NT2/D1 (cell line): Measurements from ENCODE around the gene RETREG1.

Source experiments
- DNase-seq: peaks from one replicate; pipeline ENCODE4 v3.0.0-alpha.2; 2011; ENCODE audit warnings: low read depth, low spot score
- H3K27me3 ChIP-seq: 2 replicates; pipeline ENCODE4 v1.6.0; 2011; ENCODE audit warnings: mild to moderate bottlenecking; ENCODE audit not compliant: insufficient read length, insufficient read depth
- H3K36me3 ChIP-seq: 2 replicates; pipeline ENCODE4 v1.6.1; 2011; ENCODE audit warnings: mild to moderate bottlenecking, low read length, mixed read lengths; ENCODE audit not compliant: insufficient read depth, insufficient read length
- H3K4me1 ChIP-seq: 2 replicates; pipeline ENCODE4 v1.5.1; 2011; ENCODE audit not compliant: insufficient read depth, insufficient read length
- H3K4me3 ChIP-seq: 2 replicates; pipeline ENCODE4 v1.5.1; 2011; ENCODE audit warnings: low read depth; ENCODE audit not compliant: insufficient read length
- H3K9ac ChIP-seq: 2 replicates; pipeline ENCODE4 v1.6.0; 2011; ENCODE audit warnings: low read depth; ENCODE audit not compliant: insufficient read length
- H3K9me3 ChIP-seq: 2 replicates; pipeline ENCODE4 v1.5.1; 2011; ENCODE audit warnings: mild to moderate bottlenecking, low read length; ENCODE audit not compliant: insufficient read depth
- SUZ12 ChIP-seq: IDR thresholded peaks from 2 replicates; pipeline ENCODE4 v1.6.1; 2011; ENCODE audit not compliant: insufficient read length, insufficient read depth; ENCODE audit errors: extremely low read depth
- YY1 ChIP-seq: IDR thresholded peaks from 2 replicates; pipeline ENCODE4 v1.6.1; 2011; ENCODE audit not compliant: insufficient read length, insufficient read depth
- ZNF274 ChIP-seq: IDR thresholded peaks from 2 replicates; pipeline ENCODE4 v1.6.1; 2011; ENCODE audit warnings: mild to moderate bottlenecking, low read depth, low read length

The RETREG1 gene

DNA sequence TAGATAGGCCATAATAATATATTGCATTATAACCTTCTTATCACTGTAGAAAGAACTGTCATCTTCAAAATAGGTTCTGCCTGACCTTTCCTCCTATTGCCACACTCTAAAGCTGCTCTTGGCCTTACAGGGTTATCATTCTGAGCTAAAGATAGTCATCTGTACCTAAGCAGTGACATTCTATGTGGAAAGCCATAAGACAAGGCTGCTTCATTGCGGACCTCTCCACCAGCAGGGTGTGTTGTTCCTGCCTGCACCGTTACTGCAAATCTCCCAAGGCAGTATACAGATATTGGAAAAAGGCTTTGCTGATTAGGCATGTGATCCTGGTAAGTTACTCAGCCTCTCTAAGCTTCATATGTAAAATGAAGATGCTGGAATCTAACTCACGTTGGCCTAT, 159.3 kb downstream of the RETREG1 start:
- no peaks in the 10 kb centered on the region for H3K27me3 ChIP-seq
- H3K9ac ChIP-seq, result no peak overlapping the region
- no peak for DNase-seq
- peaks cover 2% of the 10 kb centered on the region for H3K4me1 ChIP-seq
- TF ChIP-seq ZNF274 (no peak), SUZ12 (no peak)
- peaks cover 65% of the 10 kb centered on the region for H3K36me3 ChIP-seq
- no peaks in the 10 kb centered on the region for H3K9me3 ChIP-seq
- H3K4me3 ChIP-seq, result no peak overlapping the region

DNA sequence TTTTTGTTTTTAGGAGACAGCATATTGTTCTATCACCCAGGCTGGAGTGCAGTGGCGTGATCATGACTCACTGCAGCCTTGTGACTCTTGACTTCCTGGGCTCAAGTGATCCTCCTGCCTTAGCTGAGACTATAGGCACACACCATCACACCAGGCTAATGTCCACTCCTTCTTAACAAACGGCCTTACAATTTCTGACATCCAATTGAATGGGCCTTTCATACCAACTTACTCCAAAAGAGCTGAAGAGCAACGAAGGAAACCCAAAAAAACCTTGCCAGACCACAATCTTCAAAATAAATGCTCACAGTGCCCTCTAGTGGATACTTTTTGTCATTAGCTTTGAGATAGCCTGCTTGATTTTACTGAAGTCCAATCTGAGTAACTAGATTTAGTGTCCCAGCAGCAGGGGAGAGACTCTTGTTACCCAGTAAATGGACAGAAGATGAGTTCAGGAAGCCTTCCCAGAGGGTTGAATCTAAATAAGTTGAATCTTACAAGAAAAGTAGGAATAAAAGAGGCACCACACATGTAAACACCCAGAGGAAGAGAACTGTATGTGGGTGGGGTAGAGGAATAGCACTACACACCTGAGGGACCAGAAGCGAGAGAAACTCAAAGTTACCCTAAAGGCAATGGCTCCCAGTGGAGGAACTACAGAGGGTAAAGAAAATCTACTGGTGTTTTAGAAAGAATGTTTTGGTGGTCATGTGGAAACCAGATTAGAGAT, 160.5 kb downstream of the RETREG1 start:
- TF ChIP-seq SUZ12 (no peak), YY1 (no peak), ZNF274 (no peak)
- Histone ChIP-seq H3K36me3 (peaks cover 65% of the 10 kb centered on the region), H3K4me3 (no peak overlapping the region), H3K4me1 (peaks cover 2% of the 10 kb centered on the region), H3K9me3 (no peaks in the 10 kb centered on the region), H3K27me3 (no peaks in the 10 kb centered on the region), H3K9ac (no peak overlapping the region)
- DNase-seq, result peak; percentile 54

DNA sequence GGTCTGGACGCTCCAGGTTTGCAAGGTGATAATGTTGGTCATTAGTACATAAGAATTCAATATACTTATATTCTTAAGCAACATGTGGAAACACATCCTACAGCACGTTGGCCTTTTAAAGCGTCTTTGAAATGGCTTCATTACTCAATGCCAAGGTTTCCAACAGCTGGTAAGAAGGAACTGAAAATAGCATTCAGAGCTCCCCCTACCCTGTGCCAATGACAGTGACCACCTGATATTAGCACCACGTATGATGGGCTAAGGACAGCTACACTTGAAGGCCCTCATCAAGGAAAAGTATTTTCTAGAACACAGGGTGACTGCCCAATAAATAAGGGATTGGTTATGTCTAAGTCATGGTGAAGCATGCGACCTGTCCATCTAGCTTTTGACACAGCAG, 161.1 kb downstream of the RETREG1 start:
- no peak overlapping the region for H3K4me3 ChIP-seq
- H3K9me3 ChIP-seq, result no peaks in the 10 kb centered on the region
- peaks cover 2% of the 10 kb centered on the region for H3K4me1 ChIP-seq
- TF ChIP-seq YY1 (no peak), ZNF274 (no peak), SUZ12 (no peak)
- H3K36me3 ChIP-seq, result peaks cover 68% of the 10 kb centered on the region
- H3K9ac ChIP-seq, result no peak overlapping the region
- no peaks in the 10 kb centered on the region for H3K27me3 ChIP-seq
- no peak for DNase-seq

DNA sequence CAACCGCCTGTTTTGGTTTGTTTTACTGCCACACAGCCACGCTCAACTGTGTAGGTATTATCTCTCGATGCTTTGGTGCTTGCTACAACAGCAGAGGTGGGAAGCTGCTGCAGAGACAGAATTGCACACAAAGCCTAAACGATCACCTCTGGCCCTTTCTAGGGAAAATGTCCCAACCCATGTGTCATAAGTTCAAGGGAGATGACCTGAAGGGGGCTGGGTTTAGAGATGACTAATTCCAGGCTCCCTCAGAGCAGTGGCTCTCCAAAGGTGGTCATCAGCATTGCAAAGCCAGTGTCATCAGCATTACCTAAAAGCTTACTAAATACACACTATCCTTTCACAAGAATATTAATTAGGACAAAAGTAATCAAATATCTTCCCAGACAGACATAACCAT, 162.1 kb downstream of the RETREG1 start:
- DNase-seq, result no peak
- TF ChIP-seq ZNF274 (no peak), SUZ12 (no peak), YY1 (no peak)
- no peak overlapping the region for H3K9ac ChIP-seq
- no peaks in the 10 kb centered on the region for H3K27me3 ChIP-seq
- peaks cover 2% of the 10 kb centered on the region for H3K4me1 ChIP-seq
- no peak overlapping the region for H3K4me3 ChIP-seq
- peaks cover 73% of the 10 kb centered on the region for H3K36me3 ChIP-seq
- no peaks in the 10 kb centered on the region for H3K9me3 ChIP-seq

DNA sequence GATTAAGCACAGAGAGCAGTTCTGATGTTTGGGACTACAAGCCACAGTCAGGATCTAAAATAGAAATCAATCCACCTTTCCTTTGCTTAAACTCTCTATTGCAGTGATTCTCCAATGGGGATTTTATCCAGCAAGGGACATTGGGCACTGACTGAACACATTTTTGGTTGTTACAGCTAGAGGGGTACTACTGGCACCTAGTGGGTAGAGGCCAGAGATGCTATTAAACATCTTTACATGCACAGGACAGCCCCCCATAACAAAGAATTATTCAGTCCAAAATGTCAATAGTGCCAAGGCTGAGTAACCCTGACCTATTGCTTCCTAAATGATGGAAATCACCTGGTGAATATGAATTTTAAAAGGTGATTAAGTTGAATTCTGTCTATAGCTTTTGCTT, 163.2 kb downstream of the RETREG1 start:
- DNase-seq, result no peak

DNA sequence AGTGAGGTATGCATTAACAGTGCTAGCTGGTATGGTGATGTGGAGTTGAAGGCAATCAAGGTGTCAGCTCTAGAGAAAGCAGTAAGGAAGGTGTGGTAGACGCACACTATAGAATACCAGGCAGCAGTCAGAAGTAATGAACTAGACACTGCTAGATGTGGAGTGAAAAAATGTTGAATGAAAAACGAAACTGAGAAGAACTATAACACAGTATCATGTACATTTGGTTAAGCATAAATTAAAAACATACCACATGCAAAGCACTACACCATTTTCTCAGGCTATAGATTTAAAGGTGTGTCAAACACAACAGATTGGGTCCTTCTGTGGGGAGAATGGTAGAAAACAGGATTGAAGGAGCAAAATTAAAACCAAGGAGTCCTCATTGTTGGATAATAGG, 166.6 kb downstream of the RETREG1 start:
- no peak overlapping the region for H3K9ac ChIP-seq
- H3K36me3 ChIP-seq, result peaks cover 66% of the 10 kb centered on the region
- H3K4me1 ChIP-seq, result no peaks in the 10 kb centered on the region
- H3K9me3 ChIP-seq, result no peaks in the 10 kb centered on the region
- DNase-seq, result no peak
- no peaks in the 10 kb centered on the region for H3K27me3 ChIP-seq
- no peak overlapping the region for H3K4me3 ChIP-seq
- TF ChIP-seq ZNF274 (no peak), YY1 (no peak), SUZ12 (no peak)

More for the DNA sequence above, 163.2 kb downstream of the RETREG1 start:
- TF ChIP-seq SUZ12, result no peak
- no peak for TF ChIP-seq ZNF274
- no peak for TF ChIP-seq YY1
- peaks cover 76% of the 10 kb centered on the region for H3K36me3 ChIP-seq
- no peaks in the 10 kb centered on the region for H3K9me3 ChIP-seq
- peaks cover 2% of the 10 kb centered on the region for H3K4me1 ChIP-seq
- H3K27me3 ChIP-seq, result no peaks in the 10 kb centered on the region
- H3K9ac ChIP-seq, result no peak overlapping the region
- H3K4me3 ChIP-seq, result no peak overlapping the region

DNA sequence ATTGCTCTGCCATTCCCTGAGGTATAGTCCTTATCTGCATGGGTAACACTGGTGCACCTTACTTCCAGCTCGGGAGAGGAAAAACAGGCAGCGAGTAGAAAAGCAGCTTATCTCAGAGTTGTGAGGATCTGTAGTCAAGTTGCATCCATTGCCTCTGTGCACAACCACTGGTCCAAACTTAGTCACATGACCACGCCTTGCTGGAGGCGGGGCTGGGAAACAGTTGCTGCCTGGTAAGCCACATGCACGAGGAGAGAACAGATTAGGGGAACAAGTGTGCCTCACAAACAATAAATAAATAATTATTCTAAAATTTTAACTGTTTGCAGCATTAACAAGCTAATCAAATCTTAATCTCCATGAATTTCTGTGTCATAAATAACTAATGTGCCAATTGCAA, 169.8 kb downstream of the RETREG1 start:
- H3K9me3 ChIP-seq, result no peaks in the 10 kb centered on the region
- no peaks in the 10 kb centered on the region for H3K4me1 ChIP-seq
- no peak for DNase-seq
- H3K4me3 ChIP-seq, result no peak overlapping the region
- no peaks in the 10 kb centered on the region for H3K27me3 ChIP-seq
- peaks cover 53% of the 10 kb centered on the region for H3K36me3 ChIP-seq
- TF ChIP-seq ZNF274, result no peak
- TF ChIP-seq SUZ12, result no peak
- TF ChIP-seq YY1, result no peak
- H3K9ac ChIP-seq, result no peak overlapping the region
